CD4-positive, alpha-beta T cell (primary cell): ENCODE data around the gene STXBP2. TPM values are rescaled to one million over a fixed set of nuclear protein-coding genes. Genes with fewer than 3 reads are reported as not detected.

ENCODE experiments used
- ATAC-seq: fragments of 200-7000 bp; cut with Tn5 transposase; one replicate; pipeline ENCODE4 v1.10.0; 2022; ENCODE audit warnings: mild to moderate bottlenecking; ENCODE audit not compliant: poor library complexity
- CTCF ChIA-PET: fragments of 350-600 bp; sonication (Branson Sonifier 250); formaldehyde crosslinking; loops from one replicate; lab custom pipeline; 2021; ENCODE audit warnings: antibody characterized with exemption, inconsistent platforms; lab: Charles Lee
- POLR2A ChIA-PET: fragments of 350-600 bp; sonication (Branson Sonifier 250); formaldehyde crosslinking; loops from one replicate; lab custom pipeline; 2021; ENCODE audit warnings: antibody characterized with exemption, inconsistent platforms; lab: Charles Lee
- DNase-seq, 14 experiments: peaks; one replicate each; pipeline ENCODE4 v3.0.0-alpha.2; 2013 to 2020; ENCODE audit warnings: mixed read lengths in 2 of 14
- H3K27ac ChIP-seq, 2 donors: one replicate each; pipeline versions ENCODE4 v1.5.1 to v1.7.0; 2013; ENCODE audit warnings: low read length in 2 of 2, low read depth in 1 of 2, mild to moderate bottlenecking in 1 of 2
- H3K27me3 ChIP-seq, 2 experiments: 1 replicate in 1 of 2; 2 replicates in 1 of 2; pipeline versions ENCODE4 v1.6.1 to v1.7.0; 2013; ENCODE audit warnings: low read length in 2 of 2, control low read depth in 1 of 2, mild to moderate bottlenecking in 1 of 2, moderate library complexity in 1 of 2; ENCODE audit not compliant: insufficient read depth in 2 of 2, control insufficient read depth in 1 of 2
- H3K36me3 ChIP-seq: one replicate; pipeline ENCODE4 v1.6.1; 2013; ENCODE audit warnings: low read length, control low read depth; ENCODE audit not compliant: insufficient read depth
- H3K4me1 ChIP-seq: one replicate; pipeline ENCODE4 v1.6.1; 2013; ENCODE audit warnings: low read length, control low read depth; ENCODE audit not compliant: insufficient read depth
- H3K4me3 ChIP-seq: one replicate; pipeline ENCODE4 v1.5.1; 2013; ENCODE audit warnings: mild to moderate bottlenecking, low read length, moderate library complexity
- H3K9me3 ChIP-seq, 2 experiments: 1 replicate in 1 of 2; 2 replicates in 1 of 2; pipeline versions ENCODE4 v1.6.1 to v1.7.0; 2013; ENCODE audit warnings: low read length in 2 of 2, mild to moderate bottlenecking in 2 of 2, control low read depth in 1 of 2, moderate library complexity in 1 of 2; ENCODE audit not compliant: control insufficient read depth in 1 of 2, insufficient read depth in 1 of 2
- H3K27ac Mint-ChIP-seq: one replicate; pipeline ENCODE4 v1.8.0; 2020; ENCODE audit warnings: mixed read lengths
- H3K27me3 Mint-ChIP-seq: one replicate; pipeline ENCODE4 v1.8.0; 2021; ENCODE audit warnings: mixed read lengths
- H3K36me3 Mint-ChIP-seq: one replicate; pipeline ENCODE4 v1.8.0; 2021; ENCODE audit warnings: low read depth, mixed read lengths
- H3K4me1 Mint-ChIP-seq: one replicate; pipeline ENCODE4 v1.8.0; 2021; ENCODE audit warnings: low read depth, mixed read lengths
- H3K4me3 Mint-ChIP-seq: one replicate; pipeline ENCODE4 v1.8.0; 2020; ENCODE audit warnings: mild to moderate bottlenecking, mixed read lengths
- H3K9me3 Mint-ChIP-seq: one replicate; pipeline ENCODE4 v1.8.0; 2020; ENCODE audit warnings: mixed read lengths
- intact Hi-C, 2 experiments: fragments of 100-400 bp; cut with DNase I in 1 of 2; cut with micrococcal nuclease in 1 of 2; formaldehyde crosslinking; loops; one replicate each; pipeline versions ENCODE4 v1.15.1 to v1.9.0; 2023 to 2025; cut with DNase I, micrococcal nuclease
- total RNA-seq, 174 experiments: library from RNA in 2 of 174; stranded (reverse) in 2 of 174; gene quantifications; one replicate each; pipeline ENCODE4 v1.2.3 and lab custom pipeline; 2021 to 2026
- TF ChIP-seq, protein P1 (sequence below): fragments of 200-600 bp; IDR thresholded peaks from one replicate; pipeline ENCODE4 v1.8.0; 2022; ENCODE audit warnings: antibody characterized with exemption, mild to moderate bottlenecking

The STXBP2 gene
- total RNA-seq, 2 experiments from 2014 or later, result 234 to 241 TPM

DNA sequence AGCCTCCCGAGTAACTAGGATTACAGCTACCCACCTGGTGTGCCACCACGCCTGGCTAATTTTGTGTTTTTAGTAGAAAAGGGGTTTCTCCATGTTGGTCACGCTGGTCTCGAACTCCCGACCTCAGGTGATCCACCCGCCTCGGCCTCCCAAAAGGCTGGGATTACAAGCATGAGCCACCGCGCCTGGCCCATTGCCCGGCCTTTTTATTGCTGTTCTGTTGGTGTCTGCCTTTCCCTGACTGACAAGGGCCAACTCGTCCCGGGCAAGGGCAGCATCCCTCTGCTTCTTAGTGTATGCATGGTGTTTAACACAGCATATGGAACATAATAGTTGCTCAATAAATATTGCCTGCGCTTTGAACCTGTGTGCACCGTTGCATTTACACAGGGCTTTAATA is 25.7 kb downstream of the STXBP2 start:
- H3K27ac Mint-ChIP-seq, result no peak overlapping the region
- peaks cover 13% of the 10 kb centered on the region for H3K4me1 ChIP-seq
- H3K4me3 Mint-ChIP-seq, result no peak overlapping the region
- no peaks in the 10 kb centered on the region for H3K36me3 ChIP-seq
- ChIA-PET POLR2A (no interaction called here), CTCF (interaction anchor here (0.7 kb wide), 1 partner anchor 504 kb away, joined by 3 read pairs; no protein-coding TSS in a partner anchor)
- H3K4me1 Mint-ChIP-seq, result peaks cover 8% of the 10 kb centered on the region
- intact Hi-C loops, result no loop called here
- H3K27me3 Mint-ChIP-seq, result peaks cover 6% of the 10 kb centered on the region
- H3K9me3 ChIP-seq, result no peaks in the 10 kb centered on the region
- H3K27me3 ChIP-seq, result no peaks in the 10 kb centered on the region
- TF ChIP-seq, protein P1, sequence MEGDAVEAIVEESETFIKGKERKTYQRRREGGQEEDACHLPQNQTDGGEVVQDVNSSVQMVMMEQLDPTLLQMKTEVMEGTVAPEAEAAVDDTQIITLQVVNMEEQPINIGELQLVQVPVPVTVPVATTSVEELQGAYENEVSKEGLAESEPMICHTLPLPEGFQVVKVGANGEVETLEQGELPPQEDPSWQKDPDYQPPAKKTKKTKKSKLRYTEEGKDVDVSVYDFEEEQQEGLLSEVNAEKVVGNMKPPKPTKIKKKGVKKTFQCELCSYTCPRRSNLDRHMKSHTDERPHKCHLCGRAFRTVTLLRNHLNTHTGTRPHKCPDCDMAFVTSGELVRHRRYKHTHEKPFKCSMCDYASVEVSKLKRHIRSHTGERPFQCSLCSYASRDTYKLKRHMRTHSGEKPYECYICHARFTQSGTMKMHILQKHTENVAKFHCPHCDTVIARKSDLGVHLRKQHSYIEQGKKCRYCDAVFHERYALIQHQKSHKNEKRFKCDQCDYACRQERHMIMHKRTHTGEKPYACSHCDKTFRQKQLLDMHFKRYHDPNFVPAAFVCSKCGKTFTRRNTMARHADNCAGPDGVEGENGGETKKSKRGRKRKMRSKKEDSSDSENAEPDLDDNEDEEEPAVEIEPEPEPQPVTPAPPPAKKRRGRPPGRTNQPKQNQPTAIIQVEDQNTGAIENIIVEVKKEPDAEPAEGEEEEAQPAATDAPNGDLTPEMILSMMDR, result no peak
- H3K27ac ChIP-seq, result no peak overlapping the region
- no peaks in the 10 kb centered on the region for H3K9me3 Mint-ChIP-seq
- DNase-seq, result no peak
- H3K4me3 ChIP-seq, result no peak overlapping the region
- no peaks in the 10 kb centered on the region for H3K36me3 Mint-ChIP-seq
- no peak for ATAC-seq

DNA sequence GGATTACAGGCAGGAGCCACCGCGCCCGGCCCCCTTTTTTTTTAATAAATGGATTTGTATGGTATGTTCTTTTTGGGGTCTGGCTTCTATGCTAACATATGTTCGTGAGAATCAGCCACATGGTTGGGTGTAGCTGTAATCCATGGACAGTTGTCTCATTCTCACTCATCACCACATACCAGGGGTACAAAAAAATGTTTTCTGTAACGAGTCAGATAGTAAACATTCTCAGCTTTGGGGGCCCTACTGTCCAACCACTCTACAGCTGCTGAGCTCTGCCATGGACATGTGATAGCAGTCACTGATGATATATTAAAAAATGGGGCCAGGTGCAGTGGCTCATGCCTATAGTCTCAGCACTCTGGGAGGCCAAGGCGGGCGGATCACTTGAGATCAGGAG is 26.8 kb downstream of the STXBP2 start:
- Mint-ChIP-seq H3K27me3 (peaks cover 6% of the 10 kb centered on the region), H3K4me1 (no peaks in the 10 kb centered on the region), H3K4me3 (no peak overlapping the region), H3K9me3 (no peaks in the 10 kb centered on the region), H3K36me3 (no peaks in the 10 kb centered on the region), H3K27ac (no peak overlapping the region)
- ChIA-PET POLR2A (no interaction called here), CTCF (interaction anchor here (2.0 kb wide), 1 partner anchor 17 kb away, joined by 5 read pairs; the partner anchor contains the start of gene TRAPPC5)
- no peaks in the 10 kb centered on the region for H3K27me3 ChIP-seq
- DNase-seq (no peak), ATAC-seq (no peak)
- H3K4me1 ChIP-seq, result peaks cover 5% of the 10 kb centered on the region
- H3K9me3 ChIP-seq, result no peaks in the 10 kb centered on the region
- TF ChIP-seq, protein P1, result no peak
- intact Hi-C loops, result no loop called here
- H3K4me3 ChIP-seq, result no peak overlapping the region
- H3K36me3 ChIP-seq, result no peaks in the 10 kb centered on the region
- H3K27ac ChIP-seq, result no peak overlapping the region

DNA sequence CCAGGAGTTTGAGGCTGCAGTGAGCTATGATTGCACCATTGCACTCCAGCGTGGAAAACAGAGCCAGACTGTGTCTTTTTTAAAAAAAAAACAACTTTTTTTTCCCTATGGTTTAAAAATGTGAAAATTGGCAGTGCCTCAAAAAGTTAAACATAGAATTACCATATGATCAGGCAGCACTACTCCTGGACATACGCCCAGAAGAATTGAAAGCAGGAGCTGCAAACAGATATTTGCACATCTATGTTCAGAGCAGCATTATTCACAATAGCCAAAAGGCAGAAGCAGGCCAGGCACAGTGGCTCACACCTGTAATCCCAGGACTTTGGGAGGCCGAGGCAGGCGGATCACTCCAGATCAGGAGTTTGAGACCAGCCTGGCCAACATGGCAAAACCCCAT is 28.2 kb downstream of the STXBP2 start:
- H3K4me1 Mint-ChIP-seq, result peaks cover 5% of the 10 kb centered on the region
- peaks cover 2 to 10% of the 10 kb centered on the region in 2 experiments for H3K27me3 ChIP-seq
- no peak overlapping the region for H3K4me3 ChIP-seq
- ChIA-PET POLR2A (no interaction called here), CTCF (interaction anchor here (2.0 kb wide), 1 partner anchor 16 kb away, joined by 5 read pairs; the partner anchor contains the start of gene TRAPPC5)
- no peak overlapping the region for H3K4me3 Mint-ChIP-seq
- ATAC-seq, result no peak
- no peaks in the 10 kb centered on the region for H3K9me3 Mint-ChIP-seq
- no peak overlapping the region for H3K27ac Mint-ChIP-seq
- intact Hi-C loops, result no loop called here
- H3K9me3 ChIP-seq, result peaks cover 0 to under 1% of the 10 kb centered on the region in 2 experiments
- H3K36me3 ChIP-seq, result no peaks in the 10 kb centered on the region
- H3K4me1 ChIP-seq, result peaks cover 16% of the 10 kb centered on the region
- TF ChIP-seq, protein P1, result no peak
- DNase-seq, result no peak
- H3K27me3 Mint-ChIP-seq, result peaks cover 14% of the 10 kb centered on the region
- H3K27ac ChIP-seq, result no peak overlapping the region
- H3K36me3 Mint-ChIP-seq, result no peaks in the 10 kb centered on the region
